ENCODE results near the gene TLDC2.
"Not testable (repeated sequence)": the region's sequence is repeated elsewhere in the genome, so short reads cannot be mapped to it uniquely, and the experiment has no call there.

Gene TLDC2

GRCh38 chr20:36917240-36917639 is 41.3 kb downstream of the TLDC2 start:
- DNase-seq = no peak

GRCh38 chr20:36917943-36918342 is 42.0 kb downstream of the TLDC2 start:
- DNase-seq = no peak

GRCh38 chr20:36919715-36920333 is 43.9 kb downstream of the TLDC2 start:
- DNase-seq = peak; percentile 57 to 81

GRCh38 chr20:36920334-36920730 is 44.4 kb downstream of the TLDC2 start:
- no peak for DNase-seq

GRCh38 chr20:36924167-36925045 is 48.5 kb downstream of the TLDC2 start:
- no peak for DNase-seq

GRCh38 chr20:36925234-36925633 is 49.3 kb downstream of the TLDC2 start:
- no peak for DNase-seq

- no peak for DNase-seq
These were observed 50.8 kb downstream of the TLDC2 start for GRCh38 chr20:36926653-36927200.

GRCh38 chr20:36927704-36928103 is 51.8 kb downstream of the TLDC2 start:
- no peak for DNase-seq

GRCh38 chr20:36929290-36929689 is 53.4 kb downstream of the TLDC2 start:
- no peak for DNase-seq

GRCh38 chr20:36929691-36930090 is 53.8 kb downstream of the TLDC2 start:
- DNase-seq = no peak

GRCh38 chr20:36932067-36932466 is 56.1 kb downstream of the TLDC2 start:
- DNase-seq = not testable (repeated sequence)

GRCh38 chr20:36932476-36933426 is 56.8 kb downstream of the TLDC2 start:
- DNase-seq = no peak

GRCh38 chr20:36933571-36933970 is 57.6 kb downstream of the TLDC2 start:
- not testable (repeated sequence) for DNase-seq

GRCh38 chr20:36936341-36936740 is 60.4 kb downstream of the TLDC2 start:
- no peak for DNase-seq

- not testable (repeated sequence) for DNase-seq
These were observed 60.9 kb downstream of the TLDC2 start for GRCh38 chr20:36936761-36937401.

- DNase-seq = no peak
These were observed 61.4 kb downstream of the TLDC2 start for GRCh38 chr20:36937402-36937770.

GRCh38 chr20:36941401-36941835 is 65.5 kb downstream of the TLDC2 start:
- no peak for DNase-seq

Measured in Kasumi-1 (cell line).